WTC11 (cell line): ENCODE measurements around the gene CPHXL2. TPM values are rescaled to one million over a fixed set of nuclear protein-coding genes. Genes with fewer than 3 reads are reported as not detected.

Source experiments
- ATAC-seq: fragments of 200-7000 bp; cut with Tn5 transposase; 2 replicates; pipeline ENCODE4 v1.10.0; 2021; ENCODE audit warnings: mild to moderate bottlenecking, moderate library complexity
- CTCF ChIA-PET: fragments of 300-600 bp; sonication (Branson Sonifier 250); formaldehyde crosslinking; loops from one replicate; lab custom pipeline; 2021; ENCODE audit warnings: antibody characterized with exemption; lab: Charles Lee
- POLR2A ChIA-PET: fragments of 350-600 bp; sonication (Branson Sonifier 250); formaldehyde crosslinking; loops from one replicate; lab custom pipeline; 2021; ENCODE audit warnings: antibody characterized with exemption; lab: Charles Lee
- DNase-seq: peaks from one replicate; pipeline ENCODE4 v3.0.0; 2021; ENCODE audit warnings: low spot score
- H3K27ac Mint-ChIP-seq: 2 replicates; pipeline ENCODE4 v1.8.0; 2021; ENCODE audit warnings: mixed read lengths
- H3K27me3 Mint-ChIP-seq: 2 replicates; pipeline ENCODE4 v1.8.0; 2021; ENCODE audit warnings: low read depth, mild to moderate bottlenecking, moderate library complexity, mixed read lengths
- H3K36me3 Mint-ChIP-seq: 2 replicates; pipeline ENCODE4 v1.8.0; 2021; ENCODE audit warnings: mixed read lengths
- H3K4me1 Mint-ChIP-seq: 2 replicates; pipeline ENCODE4 v1.8.0; 2022; ENCODE audit warnings: mixed read lengths
- H3K4me3 Mint-ChIP-seq: 2 replicates; pipeline ENCODE4 v1.8.0; 2021; ENCODE audit warnings: mild to moderate bottlenecking, moderate library complexity, mixed read lengths
- H3K9me3 Mint-ChIP-seq: 2 replicates; pipeline ENCODE4 v1.8.0; 2021; ENCODE audit warnings: mixed read lengths
- ATF1 ChIP-seq: sonication (generic); formaldehyde crosslinking; IDR thresholded peaks from 2 replicates; pipeline ENCODE4 v1.8.1; 2023; ENCODE audit warnings: mild to moderate bottlenecking, moderate library complexity, missing genetic modification reagents
- CREB1 ChIP-seq: sonication (generic); formaldehyde crosslinking; IDR thresholded peaks from 2 replicates; pipeline ENCODE4 v1.8.0; 2023; ENCODE audit warnings: mild to moderate bottlenecking, missing genetic modification reagents
- ERG ChIP-seq: fragments of 250-450 bp; sonication (Bioruptor Pico); IDR thresholded peaks from 2 replicates; pipeline ENCODE4 v1.8.0; 2021; ENCODE audit warnings: mild to moderate bottlenecking
- FOXK1 ChIP-seq: sonication (generic); formaldehyde crosslinking; IDR thresholded peaks from 2 replicates; pipeline ENCODE4 v1.8.0; 2022; ENCODE audit warnings: mild to moderate bottlenecking, moderate library complexity, missing genetic modification reagents
- HMGA2 ChIP-seq: fragments of 250-450 bp; sonication (Bioruptor Pico); IDR thresholded peaks from 2 replicates; pipeline ENCODE4 v1.4.0; 2021; ENCODE audit warnings: mild to moderate bottlenecking, moderate library complexity
- HMGXB4 ChIP-seq: sonication (generic); formaldehyde crosslinking; IDR thresholded peaks from 2 replicates; pipeline ENCODE4 v1.8.1; 2023; ENCODE audit warnings: mild to moderate bottlenecking, moderate library complexity, missing genetic modification reagents
- IRF2 ChIP-seq: sonication (generic); formaldehyde crosslinking; IDR thresholded peaks from 2 replicates; pipeline ENCODE4 v1.8.0; 2022; ENCODE audit warnings: low read depth, missing genetic modification reagents, borderline replicate concordance
- KAT7 ChIP-seq: sonication (generic); formaldehyde crosslinking; IDR thresholded peaks from 2 replicates; pipeline ENCODE4 v1.8.1; 2023; ENCODE audit warnings: missing genetic modification reagents, mild to moderate bottlenecking, borderline replicate concordance
- MLX ChIP-seq: sonication (generic); formaldehyde crosslinking; IDR thresholded peaks from 2 replicates; pipeline ENCODE4 v1.8.1; 2023; ENCODE audit warnings: mild to moderate bottlenecking, missing genetic modification reagents, moderate library complexity
- MXD4 ChIP-seq: fragments of 250-450 bp; sonication (Bioruptor Pico); IDR thresholded peaks from 2 replicates; pipeline ENCODE4 v1.8.0; 2021; ENCODE audit warnings: mild to moderate bottlenecking, moderate library complexity, borderline replicate concordance
- MYBL2 ChIP-seq: sonication (generic); formaldehyde crosslinking; IDR thresholded peaks from 2 replicates; pipeline ENCODE4 v1.8.1; 2023; ENCODE audit warnings: mild to moderate bottlenecking, moderate library complexity, missing genetic modification reagents
- RELA ChIP-seq: sonication (generic); formaldehyde crosslinking; IDR thresholded peaks from 2 replicates; pipeline ENCODE4 v1.8.1; 2022; ENCODE audit warnings: missing genetic modification reagents, mild to moderate bottlenecking, borderline replicate concordance
- RORB ChIP-seq: fragments of 250-450 bp; sonication (Bioruptor Pico); IDR thresholded peaks from 2 replicates; pipeline ENCODE4 v1.9.0; 2021; ENCODE audit warnings: mild to moderate bottlenecking
- TEAD4 ChIP-seq: sonication (generic); formaldehyde crosslinking; IDR thresholded peaks from 2 replicates; pipeline ENCODE4 v1.8.0; 2022; ENCODE audit warnings: mild to moderate bottlenecking, missing genetic modification reagents
- ZNF219 ChIP-seq: sonication (generic); formaldehyde crosslinking; IDR thresholded peaks from 2 replicates; pipeline ENCODE4 v1.8.0; 2023; ENCODE audit warnings: missing genetic modification reagents, mild to moderate bottlenecking, borderline replicate concordance
- ZNF317 ChIP-seq: sonication (generic); formaldehyde crosslinking; IDR thresholded peaks from 2 replicates; pipeline ENCODE4 v1.8.1; 2023; ENCODE audit warnings: low read depth, mild to moderate bottlenecking, moderate library complexity, missing genetic modification reagents, borderline replicate concordance
- total RNA-seq: library from RNA; stranded (reverse); gene quantifications from 3 replicates; pipeline ENCODE4 v1.2.3, GENCODE V29; 2021
- TF ChIP-seq, protein P1 (sequence below): sonication (generic); formaldehyde crosslinking; IDR thresholded peaks from 2 replicates; pipeline ENCODE4 v1.8.0; 2022; ENCODE audit warnings: mild to moderate bottlenecking, missing genetic modification reagents
- TF ChIP-seq, protein P2 (sequence below): sonication (generic); formaldehyde crosslinking; IDR thresholded peaks from 2 replicates; pipeline ENCODE4 v1.8.1; 2022; ENCODE audit warnings: mild to moderate bottlenecking, moderate library complexity, missing genetic modification reagents
- TF ChIP-seq, protein P3 (sequence below): sonication (generic); formaldehyde crosslinking; IDR thresholded peaks from 2 replicates; pipeline ENCODE4 v1.8.0; 2022; ENCODE audit warnings: missing genetic modification reagents
- TF ChIP-seq, protein P4 (sequence below): sonication (generic); formaldehyde crosslinking; IDR thresholded peaks from 2 replicates; pipeline ENCODE4 v1.8.0; 2023; ENCODE audit warnings: missing genetic modification reagents, mild to moderate bottlenecking, borderline replicate concordance

CPHXL2 gene
- total RNA-seq, 1 experiment from 2014 or later: not detected

DNA sequence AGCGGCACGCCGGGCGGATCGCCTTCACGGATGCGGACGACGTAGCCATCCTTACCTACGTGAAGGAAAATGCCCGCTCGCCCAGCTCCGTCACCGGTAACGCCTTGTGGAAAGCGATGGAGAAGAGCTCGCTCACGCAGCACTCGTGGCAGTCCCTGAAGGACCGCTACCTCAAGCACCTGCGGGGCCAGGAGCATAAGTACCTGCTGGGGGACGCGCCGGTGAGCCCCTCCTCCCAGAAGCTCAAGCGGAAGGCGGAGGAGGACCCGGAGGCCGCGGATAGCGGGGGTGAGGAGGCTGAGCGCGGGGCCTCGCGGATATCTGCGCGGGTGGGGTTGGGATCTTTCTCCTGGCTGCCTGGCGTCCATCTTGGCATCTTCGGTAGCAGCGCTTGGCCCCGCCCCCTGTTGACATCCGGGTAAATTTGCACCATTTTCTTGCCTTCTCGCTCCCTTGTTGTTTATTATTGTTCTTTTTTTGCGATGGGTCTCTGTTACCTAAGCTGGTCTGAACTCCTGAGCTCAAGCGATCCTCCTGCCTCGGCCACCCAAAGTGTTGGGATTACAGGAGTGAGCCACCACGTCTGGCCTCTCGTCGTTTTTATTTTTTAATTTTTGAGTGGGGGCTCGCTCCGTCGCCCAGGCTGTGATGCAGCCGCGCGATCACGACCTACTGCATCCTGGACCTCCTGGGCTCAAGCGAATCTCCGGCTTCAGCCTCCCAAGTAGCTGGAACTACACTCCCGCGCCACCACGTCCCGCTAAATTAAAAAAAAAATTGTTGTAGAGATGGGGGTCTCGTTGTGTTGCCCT, 28.3 kb downstream of the CPHXL2 start:
- CTCF ChIA-PET: interaction anchor here (1.0 to 2.3 kb wide), 4 partner anchors 25 to 127 kb away, joined by 3 to 9 read pairs (median 5); partner anchors contain the start of gene ADAT1
- peak; percentile 13 for ATAC-seq
- no peaks in the 10 kb centered on the region for H3K9me3 Mint-ChIP-seq

More for the DNA sequence above, 28.3 kb downstream of the CPHXL2 start:
- Mint-ChIP-seq H3K27ac (peak overlapping the region; percentile 98), H3K36me3 (peaks cover 24% of the 10 kb centered on the region), H3K27me3 (no peaks in the 10 kb centered on the region), H3K4me3 (peak overlapping the region; percentile 99), H3K4me1 (peaks cover 33% of the 10 kb centered on the region)
- TF ChIP-seq HMGA2 (CRISPR knock-in tag) (no peak), ATF1 (0 out of 2 replicates have a peak, but pooled peaks have one; percentile 12), ERG (CRISPR knock-in tag) (no peak), FOXK1 (CRISPR knock-in tag) (peak; percentile 93; the same call in 1 of the 2 replicates), RELA (peak; percentile 23; the same call in 1 of the 2 replicates), TEAD4 (CRISPR knock-in tag) (no peak), IRF2 (no peak), RORB (CRISPR knock-in tag) (no peak), CREB1 (peak; percentile 23; the same call in 1 of the 2 replicates), ZNF317 (0 out of 2 replicates have a peak, but pooled peaks have one; percentile 36), HMGXB4 (peak; percentile 27; the same call in 1 of the 2 replicates), MLX (peak; percentile 69; the same call in 1 of the 2 replicates), MYBL2 (CRISPR knock-in tag) (no peak), MXD4 (no peak), KAT7 (CRISPR knock-in tag) (no peak), ZNF219 (no peak)
- TF ChIP-seq, protein P1, sequence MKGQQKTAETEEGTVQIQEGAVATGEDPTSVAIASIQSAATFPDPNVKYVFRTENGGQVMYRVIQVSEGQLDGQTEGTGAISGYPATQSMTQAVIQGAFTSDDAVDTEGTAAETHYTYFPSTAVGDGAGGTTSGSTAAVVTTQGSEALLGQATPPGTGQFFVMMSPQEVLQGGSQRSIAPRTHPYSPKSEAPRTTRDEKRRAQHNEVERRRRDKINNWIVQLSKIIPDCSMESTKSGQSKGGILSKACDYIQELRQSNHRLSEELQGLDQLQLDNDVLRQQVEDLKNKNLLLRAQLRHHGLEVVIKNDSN (CRISPR knock-in tag): no peak
- TF ChIP-seq, protein P2, sequence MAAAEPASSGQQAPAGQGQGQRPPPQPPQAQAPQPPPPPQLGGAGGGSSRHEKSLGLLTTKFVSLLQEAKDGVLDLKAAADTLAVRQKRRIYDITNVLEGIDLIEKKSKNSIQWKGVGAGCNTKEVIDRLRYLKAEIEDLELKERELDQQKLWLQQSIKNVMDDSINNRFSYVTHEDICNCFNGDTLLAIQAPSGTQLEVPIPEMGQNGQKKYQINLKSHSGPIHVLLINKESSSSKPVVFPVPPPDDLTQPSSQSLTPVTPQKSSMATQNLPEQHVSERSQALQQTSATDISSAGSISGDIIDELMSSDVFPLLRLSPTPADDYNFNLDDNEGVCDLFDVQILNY (CRISPR knock-in tag): peak; percentile 34; the same call in 1 of the 2 replicates
- TF ChIP-seq, protein P3, sequence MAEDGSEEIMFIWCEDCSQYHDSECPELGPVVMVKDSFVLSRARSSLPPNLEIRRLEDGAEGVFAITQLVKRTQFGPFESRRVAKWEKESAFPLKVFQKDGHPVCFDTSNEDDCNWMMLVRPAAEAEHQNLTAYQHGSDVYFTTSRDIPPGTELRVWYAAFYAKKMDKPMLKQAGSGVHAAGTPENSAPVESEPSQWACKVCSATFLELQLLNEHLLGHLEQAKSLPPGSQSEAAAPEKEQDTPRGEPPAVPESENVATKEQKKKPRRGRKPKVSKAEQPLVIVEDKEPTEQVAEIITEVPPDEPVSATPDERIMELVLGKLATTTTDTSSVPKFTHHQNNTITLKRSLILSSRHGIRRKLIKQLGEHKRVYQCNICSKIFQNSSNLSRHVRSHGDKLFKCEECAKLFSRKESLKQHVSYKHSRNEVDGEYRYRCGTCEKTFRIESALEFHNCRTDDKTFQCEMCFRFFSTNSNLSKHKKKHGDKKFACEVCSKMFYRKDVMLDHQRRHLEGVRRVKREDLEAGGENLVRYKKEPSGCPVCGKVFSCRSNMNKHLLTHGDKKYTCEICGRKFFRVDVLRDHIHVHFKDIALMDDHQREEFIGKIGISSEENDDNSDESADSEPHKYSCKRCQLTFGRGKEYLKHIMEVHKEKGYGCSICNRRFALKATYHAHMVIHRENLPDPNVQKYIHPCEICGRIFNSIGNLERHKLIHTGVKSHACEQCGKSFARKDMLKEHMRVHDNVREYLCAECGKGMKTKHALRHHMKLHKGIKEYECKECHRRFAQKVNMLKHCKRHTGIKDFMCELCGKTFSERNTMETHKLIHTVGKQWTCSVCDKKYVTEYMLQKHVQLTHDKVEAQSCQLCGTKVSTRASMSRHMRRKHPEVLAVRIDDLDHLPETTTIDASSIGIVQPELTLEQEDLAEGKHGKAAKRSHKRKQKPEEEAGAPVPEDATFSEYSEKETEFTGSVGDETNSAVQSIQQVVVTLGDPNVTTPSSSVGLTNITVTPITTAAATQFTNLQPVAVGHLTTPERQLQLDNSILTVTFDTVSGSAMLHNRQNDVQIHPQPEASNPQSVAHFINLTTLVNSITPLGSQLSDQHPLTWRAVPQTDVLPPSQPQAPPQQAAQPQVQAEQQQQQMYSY (CRISPR knock-in tag): peak; percentile 31; the same call in 1 of the 2 replicates
- TF ChIP-seq, protein P4, sequence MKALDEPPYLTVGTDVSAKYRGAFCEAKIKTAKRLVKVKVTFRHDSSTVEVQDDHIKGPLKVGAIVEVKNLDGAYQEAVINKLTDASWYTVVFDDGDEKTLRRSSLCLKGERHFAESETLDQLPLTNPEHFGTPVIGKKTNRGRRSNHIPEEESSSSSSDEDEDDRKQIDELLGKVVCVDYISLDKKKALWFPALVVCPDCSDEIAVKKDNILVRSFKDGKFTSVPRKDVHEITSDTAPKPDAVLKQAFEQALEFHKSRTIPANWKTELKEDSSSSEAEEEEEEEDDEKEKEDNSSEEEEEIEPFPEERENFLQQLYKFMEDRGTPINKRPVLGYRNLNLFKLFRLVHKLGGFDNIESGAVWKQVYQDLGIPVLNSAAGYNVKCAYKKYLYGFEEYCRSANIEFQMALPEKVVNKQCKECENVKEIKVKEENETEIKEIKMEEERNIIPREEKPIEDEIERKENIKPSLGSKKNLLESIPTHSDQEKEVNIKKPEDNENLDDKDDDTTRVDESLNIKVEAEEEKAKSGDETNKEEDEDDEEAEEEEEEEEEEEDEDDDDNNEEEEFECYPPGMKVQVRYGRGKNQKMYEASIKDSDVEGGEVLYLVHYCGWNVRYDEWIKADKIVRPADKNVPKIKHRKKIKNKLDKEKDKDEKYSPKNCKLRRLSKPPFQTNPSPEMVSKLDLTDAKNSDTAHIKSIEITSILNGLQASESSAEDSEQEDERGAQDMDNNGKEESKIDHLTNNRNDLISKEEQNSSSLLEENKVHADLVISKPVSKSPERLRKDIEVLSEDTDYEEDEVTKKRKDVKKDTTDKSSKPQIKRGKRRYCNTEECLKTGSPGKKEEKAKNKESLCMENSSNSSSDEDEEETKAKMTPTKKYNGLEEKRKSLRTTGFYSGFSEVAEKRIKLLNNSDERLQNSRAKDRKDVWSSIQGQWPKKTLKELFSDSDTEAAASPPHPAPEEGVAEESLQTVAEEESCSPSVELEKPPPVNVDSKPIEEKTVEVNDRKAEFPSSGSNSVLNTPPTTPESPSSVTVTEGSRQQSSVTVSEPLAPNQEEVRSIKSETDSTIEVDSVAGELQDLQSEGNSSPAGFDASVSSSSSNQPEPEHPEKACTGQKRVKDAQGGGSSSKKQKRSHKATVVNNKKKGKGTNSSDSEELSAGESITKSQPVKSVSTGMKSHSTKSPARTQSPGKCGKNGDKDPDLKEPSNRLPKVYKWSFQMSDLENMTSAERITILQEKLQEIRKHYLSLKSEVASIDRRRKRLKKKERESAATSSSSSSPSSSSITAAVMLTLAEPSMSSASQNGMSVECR (CRISPR knock-in tag): no peak
- DNase-seq: peak; percentile 80
- POLR2A ChIA-PET: interaction anchor here (0.8 to 2.3 kb wide), 6 partner anchors 17 to 153 kb away, joined by 3 to 11 read pairs (median 4); partner anchors contain the start of genes ADAT1 and CHST6
